Caco-2 (cell line): ENCODE data around the gene MINK1. TPM values are rescaled to one million over a fixed set of nuclear protein-coding genes. Genes with fewer than 3 reads are reported as not detected.

ENCODE experiments used
- BruUV-seq: library from RNA; stranded (reverse); fragments of 400-500 nt; replicated peaks from 2 replicates; lab custom pipeline; 2021; lab: Mats Ljungman, UMichigan
- CTCF ChIA-PET: fragments of 300-600 bp; sonication (Branson Sonifier 250); formaldehyde crosslinking; loops from one replicate; lab custom pipeline; 2022; ENCODE audit warnings: antibody characterized with exemption; lab: Charles Lee
- POLR2A ChIA-PET: fragments of 300-600 bp; sonication (Branson Sonifier 250); formaldehyde crosslinking; loops from one replicate; lab custom pipeline; 2022; ENCODE audit warnings: antibody characterized with exemption; lab: Charles Lee
- DNase-seq, 2 experiments: peaks; one replicate each; pipeline versions ENCODE4 v3.0.0 to v3.0.0-alpha.2; 2020 to 2022
- H3K27me3 ChIP-seq: replicated peaks from 2 replicates; pipeline ENCODE4 v1.6.0; 2011; ENCODE audit warnings: low read length; ENCODE audit not compliant: control insufficient read depth, insufficient read depth
- H3K36me3 ChIP-seq: 2 replicates; pipeline ENCODE4 v1.5.1; 2011; ENCODE audit warnings: low read length; ENCODE audit not compliant: control insufficient read depth, insufficient read depth
- H3K4me1 ChIP-seq: fragments of 250-450 bp; sonication (Bioruptor Pico); 2 replicates; pipeline ENCODE4 v1.5.1; 2020; ENCODE audit warnings: mild to moderate bottlenecking
- H3K4me3 ChIP-seq: 2 replicates; pipeline ENCODE4 v1.5.1; 2011; ENCODE audit warnings: low read depth, mild to moderate bottlenecking, control low read depth, low read length
- H3K9me3 ChIP-seq: fragments of 250-450 bp; sonication (Bioruptor Pico); 2 replicates; pipeline ENCODE4 v1.5.1; 2020; ENCODE audit warnings: mild to moderate bottlenecking, moderate library complexity
- H3K27ac Mint-ChIP-seq: one replicate; pipeline ENCODE4 v1.8.0; 2022; ENCODE audit warnings: mixed read lengths; ENCODE audit not compliant: unreplicated experiment
- H3K27me3 Mint-ChIP-seq: one replicate; pipeline ENCODE4 v1.8.0; 2022; ENCODE audit warnings: mixed read lengths; ENCODE audit not compliant: insufficient read depth, unreplicated experiment
- H3K36me3 Mint-ChIP-seq: one replicate; pipeline ENCODE4 v1.8.0; 2022; ENCODE audit warnings: mild to moderate bottlenecking, mixed read lengths; ENCODE audit not compliant: insufficient read depth, unreplicated experiment
- H3K4me1 Mint-ChIP-seq: one replicate; pipeline ENCODE4 v1.8.0; 2022; ENCODE audit warnings: low read depth, mixed read lengths; ENCODE audit not compliant: unreplicated experiment
- H3K4me3 Mint-ChIP-seq: one replicate; pipeline ENCODE4 v1.8.0; 2022; ENCODE audit warnings: mild to moderate bottlenecking, moderate library complexity, mixed read lengths; ENCODE audit not compliant: unreplicated experiment
- H3K9me3 Mint-ChIP-seq: one replicate; pipeline ENCODE4 v1.8.0; 2022; ENCODE audit warnings: mixed read lengths; ENCODE audit not compliant: unreplicated experiment
- CTCF ChIP-seq, 2 experiments: fragments of 200-600 bp in 1 of 2; IDR thresholded peaks; 1 replicate in 1 of 2; 2 replicates in 1 of 2; pipeline versions ENCODE4 v1.5.1 to v1.8.0; 2011 to 2022; ENCODE audit warnings: antibody characterized with exemption in 1 of 2, control low read depth in 1 of 2, inconsistent platforms in 1 of 2, low read depth in 1 of 2, low read length in 1 of 2, mild to moderate bottlenecking in 1 of 2, moderate library complexity in 1 of 2; ENCODE audit not compliant: insufficient read depth in 1 of 2, severe bottlenecking in 1 of 2, unreplicated experiment in 1 of 2
- intact Hi-C: fragments of 100-400 bp; cut with micrococcal nuclease; formaldehyde crosslinking; loops from one replicate; pipeline ENCODE4 v1.10.0; 2022; ENCODE audit not compliant: unreplicated experiment
- total RNA-seq: library from RNA; stranded (reverse); gene quantifications from 2 replicates; pipeline ENCODE4 v1.2.3, GENCODE V29; 2022

The MINK1 gene
- total RNA-seq, 1 experiment from 2014 or later: 47.7 TPM

- Histone ChIP-seq H3K9me3 (no peaks in the 10 kb centered on the region), H3K36me3 (no peaks in the 10 kb centered on the region), H3K4me3 (no peak overlapping the region), H3K27me3 (no peaks in the 10 kb centered on the region), H3K4me1 (no peaks in the 10 kb centered on the region)
- TF ChIP-seq CTCF (IDR thresholded peaks at IDR 0.05; ENCODE audit: insufficient read depth in 1 of 2, low read depth in 1 of 2, low read length in 1 of 2, severe bottlenecking in 1 of 2, unreplicated experiment in 1 of 2): no peak
- no TSS peak for BruUV-seq
- no peak for DNase-seq
- POLR2A ChIA-PET: no interaction called here
- Mint-ChIP-seq H3K36me3 (peaks cover 6% of the 10 kb centered on the region), H3K27ac (no peak overlapping the region), H3K9me3 (no peaks in the 10 kb centered on the region), H3K4me1 (no peaks in the 10 kb centered on the region), H3K27me3 (no peaks in the 10 kb centered on the region), H3K4me3 (no peak overlapping the region)
- intact Hi-C loops: no loop called here
- CTCF ChIA-PET: interaction anchor here (0.7 kb wide), 1 partner anchor 43 kb away, joined by 8 read pairs; no protein-coding TSS in a partner anchor
Measured at GRCh38 chr17:4870855-4871254, 37.7 kb downstream of the MINK1 start.

GRCh38 chr17:4872786-4873185 is 39.6 kb downstream of the MINK1 start:
- ChIA-PET CTCF (no interaction called here), POLR2A (no interaction called here)
- H3K4me1 Mint-ChIP-seq: no peaks in the 10 kb centered on the region
- H3K27me3 Mint-ChIP-seq: no peaks in the 10 kb centered on the region
- TF ChIP-seq CTCF (IDR thresholded peaks at IDR 0.05; ENCODE audit: insufficient read depth in 1 of 2, low read depth in 1 of 2, low read length in 1 of 2, severe bottlenecking in 1 of 2, unreplicated experiment in 1 of 2): no peak
- no peak overlapping the region for H3K27ac Mint-ChIP-seq
- DNase-seq: no peak
- peaks cover 6% of the 10 kb centered on the region for H3K36me3 Mint-ChIP-seq
- intact Hi-C loops: no loop called here
- Histone ChIP-seq H3K4me1 (no peaks in the 10 kb centered on the region), H3K4me3 (no peak overlapping the region), H3K36me3 (no peaks in the 10 kb centered on the region), H3K9me3 (no peaks in the 10 kb centered on the region), H3K27me3 (no peaks in the 10 kb centered on the region)
- no peak overlapping the region for H3K4me3 Mint-ChIP-seq
- no TSS peak for BruUV-seq
- no peaks in the 10 kb centered on the region for H3K9me3 Mint-ChIP-seq

- DNase-seq: no peak
- Mint-ChIP-seq H3K36me3 (peaks cover 6% of the 10 kb centered on the region), H3K9me3 (no peaks in the 10 kb centered on the region), H3K4me1 (no peaks in the 10 kb centered on the region), H3K27me3 (no peaks in the 10 kb centered on the region), H3K27ac (no peak overlapping the region), H3K4me3 (no peak overlapping the region)
- no peaks in the 10 kb centered on the region for H3K27me3 ChIP-seq
- POLR2A ChIA-PET: interaction anchor here (0.6 kb wide), 1 partner anchor 66 kb away, joined by 4 read pairs; no protein-coding TSS in a partner anchor
- H3K4me3 ChIP-seq: no peak overlapping the region
- H3K9me3 ChIP-seq: no peaks in the 10 kb centered on the region
- intact Hi-C loops: no loop called here
- no TSS peak for BruUV-seq
- TF ChIP-seq CTCF (IDR thresholded peaks at IDR 0.05; ENCODE audit: insufficient read depth in 1 of 2, low read depth in 1 of 2, low read length in 1 of 2, severe bottlenecking in 1 of 2, unreplicated experiment in 1 of 2): no peak
- no peaks in the 10 kb centered on the region for H3K4me1 ChIP-seq
- no peaks in the 10 kb centered on the region for H3K36me3 ChIP-seq
- CTCF ChIA-PET: no interaction called here
Measured at GRCh38 chr17:4877089-4877488, 43.9 kb downstream of the MINK1 start.
